Measurements from ENCODE around the gene AJM1. TPM values are rescaled to one million over a fixed set of nuclear protein-coding genes. Genes with fewer than 3 reads are reported as not detected.
"Not testable (repeated sequence)": the region's sequence is repeated elsewhere in the genome, so short reads cannot be mapped to it uniquely, and the experiment has no call there.

Gene AJM1
- total RNA-seq, 1 donor from 2014 or later: 2.2 TPM

DNA sequence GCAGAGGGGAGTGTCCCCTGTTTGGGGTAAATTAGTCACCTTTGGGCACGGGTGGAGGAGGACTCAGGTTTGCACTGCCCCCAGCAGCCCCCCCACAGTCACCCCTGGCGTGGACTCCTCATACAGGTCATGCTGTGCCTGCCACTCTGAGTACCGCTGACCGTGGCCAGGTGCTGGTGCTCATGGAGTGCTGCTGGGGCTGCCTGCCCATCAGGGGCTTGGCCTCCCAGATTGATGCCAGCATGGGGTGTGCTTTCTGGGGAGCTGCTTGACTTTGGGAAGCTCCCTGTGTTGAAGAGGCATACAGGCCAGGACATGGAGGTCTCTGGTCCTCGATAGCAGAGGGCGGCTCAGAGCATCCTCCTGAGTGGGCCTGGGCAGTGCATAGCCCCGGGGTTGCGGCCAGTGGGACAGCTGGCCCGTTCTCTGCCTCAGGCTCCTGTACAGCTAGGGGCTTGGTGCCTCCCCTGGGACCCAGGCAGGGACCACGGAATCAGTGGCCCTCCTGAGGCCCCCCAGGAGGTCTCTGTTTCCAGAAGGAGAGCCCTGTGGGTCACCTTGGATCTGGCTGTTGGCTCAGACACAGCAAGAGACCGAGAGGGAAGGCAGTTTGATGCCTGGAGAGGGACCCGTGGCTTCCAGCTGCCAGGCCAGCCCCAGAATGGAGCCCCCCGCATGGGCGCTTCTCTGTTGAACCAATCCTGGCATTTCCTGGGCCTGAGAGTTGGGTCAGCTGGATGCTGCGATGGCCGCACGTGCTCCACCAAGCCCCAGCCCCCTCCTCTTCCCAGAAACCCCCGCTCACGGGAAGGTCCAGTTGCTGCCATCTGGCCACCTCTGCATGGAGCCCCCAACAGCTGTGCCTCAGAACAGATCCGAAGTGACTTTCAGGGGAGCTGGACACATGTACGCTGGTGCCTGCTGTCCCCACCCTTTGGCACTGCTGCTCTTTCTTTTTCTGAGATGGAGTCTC, 6.1 kb upstream of the AJM1 start:
- TF ChIP-seq, protein P1, sequence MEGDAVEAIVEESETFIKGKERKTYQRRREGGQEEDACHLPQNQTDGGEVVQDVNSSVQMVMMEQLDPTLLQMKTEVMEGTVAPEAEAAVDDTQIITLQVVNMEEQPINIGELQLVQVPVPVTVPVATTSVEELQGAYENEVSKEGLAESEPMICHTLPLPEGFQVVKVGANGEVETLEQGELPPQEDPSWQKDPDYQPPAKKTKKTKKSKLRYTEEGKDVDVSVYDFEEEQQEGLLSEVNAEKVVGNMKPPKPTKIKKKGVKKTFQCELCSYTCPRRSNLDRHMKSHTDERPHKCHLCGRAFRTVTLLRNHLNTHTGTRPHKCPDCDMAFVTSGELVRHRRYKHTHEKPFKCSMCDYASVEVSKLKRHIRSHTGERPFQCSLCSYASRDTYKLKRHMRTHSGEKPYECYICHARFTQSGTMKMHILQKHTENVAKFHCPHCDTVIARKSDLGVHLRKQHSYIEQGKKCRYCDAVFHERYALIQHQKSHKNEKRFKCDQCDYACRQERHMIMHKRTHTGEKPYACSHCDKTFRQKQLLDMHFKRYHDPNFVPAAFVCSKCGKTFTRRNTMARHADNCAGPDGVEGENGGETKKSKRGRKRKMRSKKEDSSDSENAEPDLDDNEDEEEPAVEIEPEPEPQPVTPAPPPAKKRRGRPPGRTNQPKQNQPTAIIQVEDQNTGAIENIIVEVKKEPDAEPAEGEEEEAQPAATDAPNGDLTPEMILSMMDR (conservative IDR thresholded peaks at IDR 0.05; ENCODE audit: low read depth, low read length): no peak
- no peak for DNase-seq (ENCODE audit: low read depth)
- H3K4me3 ChIP-seq (ENCODE audit: low read depth, low read length): no peak overlapping the region

DNA sequence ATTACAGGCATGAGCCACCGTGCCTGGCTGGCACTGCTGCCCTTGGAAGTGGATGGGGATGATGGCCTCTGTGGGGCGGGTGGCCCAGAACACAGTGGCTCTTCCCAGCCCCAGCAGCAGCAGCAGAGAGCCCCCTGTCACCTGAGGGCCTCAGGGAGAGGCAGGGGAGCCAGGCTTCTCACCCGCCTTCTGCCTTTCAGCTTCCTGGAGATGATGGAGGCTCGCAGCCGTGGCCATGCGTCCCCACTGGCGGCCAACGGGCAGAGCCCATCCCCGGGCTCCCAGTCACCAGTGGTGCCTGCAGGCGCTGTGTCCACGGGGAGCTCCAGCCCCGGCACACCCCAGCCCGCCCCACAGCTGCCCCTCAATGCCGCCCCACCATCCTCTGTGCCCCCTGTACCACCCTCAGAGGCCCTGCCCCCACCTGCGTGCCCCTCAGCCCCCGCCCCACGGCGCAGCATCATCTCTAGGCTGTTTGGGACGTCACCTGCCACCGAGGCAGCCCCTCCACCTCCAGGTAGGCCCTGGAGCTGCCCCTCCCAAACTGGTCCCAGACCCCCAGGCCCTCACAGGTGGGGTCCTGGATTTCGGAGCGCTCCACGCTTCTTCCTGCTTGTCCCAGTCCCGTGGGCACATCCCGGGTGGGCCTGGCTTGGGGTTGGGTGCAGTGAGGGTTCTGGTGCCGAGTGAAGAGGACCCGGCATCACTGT, 5.0 kb upstream of the AJM1 start:
- no peak for DNase-seq (ENCODE audit: low read depth)
- TF ChIP-seq, protein P1 (conservative IDR thresholded peaks at IDR 0.05; ENCODE audit: low read depth, low read length): no peak

DNA sequence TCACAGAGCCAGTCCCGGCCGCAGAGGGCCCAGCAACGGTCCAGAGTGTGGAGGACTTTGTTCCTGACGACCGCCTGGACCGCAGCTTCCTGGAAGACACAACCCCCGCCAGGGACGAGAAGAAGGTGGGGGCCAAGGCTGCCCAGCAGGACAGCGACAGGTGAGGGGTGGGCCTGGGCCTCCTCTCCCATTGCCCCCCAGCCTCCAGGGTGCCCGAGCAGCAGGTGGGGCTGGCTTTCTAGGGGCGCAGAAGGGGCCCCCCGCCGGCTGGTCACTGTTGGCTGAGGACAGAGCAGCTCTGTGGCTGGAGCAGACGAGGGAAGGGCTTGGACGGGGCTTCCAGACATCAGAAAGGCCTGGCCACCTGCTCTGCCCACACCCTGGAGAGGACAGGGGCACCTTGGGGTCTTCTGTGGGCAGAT, 4.4 kb upstream of the AJM1 start:
- DNase-seq (ENCODE audit: low read depth): not testable (repeated sequence)

More for the DNA sequence above, 5.0 kb upstream of the AJM1 start:
- H3K4me3 ChIP-seq (ENCODE audit: low read depth, low read length): no peak overlapping the region

DNA sequence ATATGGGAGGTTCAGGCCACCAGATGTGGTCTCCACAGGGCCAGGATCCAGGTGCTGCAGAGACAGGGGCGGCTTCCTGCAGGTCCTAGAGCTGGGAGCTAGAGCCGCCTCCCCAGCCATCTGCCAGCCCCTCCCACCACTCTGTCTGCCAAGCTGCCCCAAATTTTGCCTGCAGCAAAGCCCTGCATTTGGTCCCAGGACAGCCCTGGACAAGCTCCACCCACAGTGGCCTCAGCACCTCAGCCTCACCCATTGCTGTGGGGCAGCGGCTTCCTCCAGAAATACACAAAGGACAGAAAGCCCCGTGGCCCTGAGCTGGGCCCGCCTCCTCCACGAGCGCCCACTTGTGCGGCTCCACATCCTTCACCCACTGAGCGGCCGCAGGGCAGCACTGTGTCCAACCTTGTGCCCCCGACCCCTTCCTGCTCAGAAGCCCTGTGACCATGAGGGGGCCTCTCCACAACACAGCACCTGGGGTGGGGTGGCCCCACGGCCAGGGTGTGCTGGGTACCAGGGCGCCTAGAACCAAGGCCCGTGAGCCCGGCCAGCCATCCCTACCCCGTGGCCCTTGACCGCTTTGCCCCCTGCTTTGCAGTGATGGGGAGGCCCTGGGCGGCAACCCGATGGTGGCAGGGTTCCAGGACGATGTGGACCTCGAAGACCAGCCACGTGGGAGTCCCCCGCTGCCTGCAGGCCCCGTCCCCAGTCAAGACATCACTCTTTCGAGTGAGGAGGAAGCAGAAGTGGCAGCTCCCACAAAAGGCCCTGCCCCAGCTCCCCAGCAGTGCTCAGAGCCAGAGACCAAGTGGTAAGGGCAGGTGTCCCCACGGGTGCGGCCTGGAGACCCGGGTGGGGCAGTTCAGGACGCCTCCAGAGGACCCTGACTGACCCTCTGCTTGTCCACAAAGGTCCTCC, 3.7 kb upstream of the AJM1 start:
- TF ChIP-seq, protein P1 (conservative IDR thresholded peaks at IDR 0.05; ENCODE audit: low read depth, low read length): no peak
- no peak overlapping the region for H3K4me3 ChIP-seq (ENCODE audit: low read depth, low read length)
- no peak for DNase-seq (ENCODE audit: low read depth)

More for the DNA sequence above, 4.4 kb upstream of the AJM1 start:
- H3K4me3 ChIP-seq (ENCODE audit: low read depth, low read length): not testable (repeated sequence)

DNA sequence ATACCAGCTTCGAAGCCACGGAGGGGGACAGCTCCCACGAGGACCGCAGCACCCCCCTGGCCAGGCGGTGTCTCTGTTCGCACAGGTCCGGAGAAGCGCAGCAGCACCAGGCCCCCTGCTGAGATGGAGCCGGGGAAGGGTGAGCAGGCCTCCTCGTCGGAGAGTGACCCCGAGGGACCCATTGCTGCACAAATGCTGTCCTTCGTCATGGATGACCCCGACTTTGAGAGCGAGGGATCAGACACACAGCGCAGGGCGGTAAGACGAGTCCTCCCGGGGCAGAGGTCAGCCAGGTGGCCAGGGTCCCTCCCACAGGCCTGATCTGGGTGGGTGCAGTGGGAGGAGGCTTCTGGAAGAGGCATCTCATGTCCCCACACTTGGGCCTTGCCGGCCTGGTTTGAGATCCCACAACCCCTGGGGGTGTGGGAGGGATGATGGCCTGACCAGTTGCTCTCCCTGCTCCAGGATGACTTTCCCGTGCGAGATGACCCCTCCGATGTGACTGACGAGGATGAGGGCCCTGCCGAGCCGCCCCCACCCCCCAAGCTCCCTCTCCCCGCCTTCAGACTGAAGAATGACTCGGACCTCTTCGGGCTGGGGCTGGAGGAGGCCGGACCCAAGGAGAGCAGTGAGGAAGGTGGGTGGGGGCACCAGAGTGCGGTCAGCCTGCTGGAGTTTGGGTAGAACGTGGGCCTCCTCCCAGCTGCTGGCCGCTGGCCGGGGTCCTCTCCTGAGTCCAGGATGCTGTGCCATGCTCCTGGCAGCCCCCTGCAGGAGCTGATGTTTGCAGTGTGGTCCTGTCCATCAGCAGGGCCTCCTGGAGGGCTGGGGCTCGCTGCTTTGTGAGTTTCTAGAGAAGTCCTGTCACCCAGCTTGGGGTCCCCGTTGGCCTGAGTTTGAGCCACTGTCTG, 2.8 kb upstream of the AJM1 start:
- TF ChIP-seq, protein P1 (conservative IDR thresholded peaks at IDR 0.05; ENCODE audit: low read depth, low read length): no peak
- H3K4me3 ChIP-seq (ENCODE audit: low read depth, low read length): no peak overlapping the region
- no peak for DNase-seq (ENCODE audit: low read depth)

DNA sequence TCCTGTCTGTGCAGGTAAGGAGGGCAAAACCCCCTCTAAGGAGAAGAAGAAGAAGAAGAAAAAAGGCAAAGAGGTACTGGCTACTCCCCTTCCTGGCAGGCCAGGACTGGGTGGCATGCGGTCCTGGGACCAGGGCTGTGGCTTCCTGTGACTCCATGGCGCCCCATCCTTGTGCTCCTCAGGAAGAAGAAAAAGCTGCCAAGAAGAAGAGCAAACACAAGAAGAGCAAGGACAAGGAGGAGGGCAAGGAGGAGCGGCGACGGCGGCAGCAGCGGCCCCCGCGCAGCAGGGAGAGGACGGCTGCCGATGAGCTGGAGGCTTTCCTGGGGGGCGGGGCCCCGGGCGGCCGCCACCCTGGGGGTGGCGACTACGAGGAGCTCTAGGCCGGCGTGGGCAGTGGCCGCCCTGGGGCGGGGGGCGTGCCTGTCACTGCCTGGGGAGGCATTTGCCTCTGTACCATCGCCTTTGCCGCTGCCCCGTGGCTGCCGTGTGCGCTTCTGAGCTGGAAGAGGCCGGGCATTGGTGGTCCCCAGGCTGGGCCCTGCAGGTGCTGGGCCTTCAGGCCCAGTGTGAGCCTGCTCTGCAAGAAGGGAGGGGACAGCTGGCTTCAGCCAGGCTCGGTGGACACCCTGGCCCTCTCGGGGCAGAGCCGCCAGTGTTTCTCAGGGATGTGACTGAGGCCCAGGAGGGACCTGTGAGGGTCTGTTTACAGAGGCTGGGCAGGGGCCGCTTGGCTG, 2.0 kb upstream of the AJM1 start:
- DNase-seq (ENCODE audit: low read depth): no peak
- TF ChIP-seq, protein P1 (conservative IDR thresholded peaks at IDR 0.05; ENCODE audit: low read depth, low read length): no peak
- H3K4me3 ChIP-seq (ENCODE audit: low read depth, low read length): no peak overlapping the region
